Iris pigment epithelial cell (primary cell): Measurements from ENCODE around the gene PDE1A.

Experiments used
- DNase-seq: peaks from one replicate; pipeline ENCODE4 v3.0.0-alpha.2; 2011; ENCODE audit warnings: low read depth

Gene PDE1A

GRCh38 chr2:182426918-182427240, at the start of gene PDE1A:
Gene PDE1A (minus strand): TSS chr2:182427036.
- DNase-seq: no peak

GRCh38 chr2:182473635-182474034, 46.8 kb upstream of the PDE1A start:
- DNase-seq: no peak

- no peak for DNase-seq
Observed at GRCh38 chr2:182463760-182464159, 36.9 kb upstream of the PDE1A start.

- peak; percentile 58 for DNase-seq
Observed at GRCh38 chr2:182456784-182457183, 29.9 kb upstream of the PDE1A start.

- no peak for DNase-seq
Observed at GRCh38 chr2:182452456-182452990, 25.7 kb upstream of the PDE1A start.

- DNase-seq: no peak
Observed at GRCh38 chr2:182448371-182448770, 21.5 kb upstream of the PDE1A start.

GRCh38 chr2:182447863-182448262, 21.0 kb upstream of the PDE1A start:
- DNase-seq: peak; percentile 90

- DNase-seq: no peak
Observed at GRCh38 chr2:182447163-182447562, 20.3 kb upstream of the PDE1A start.

GRCh38 chr2:182446087-182446486, 19.3 kb upstream of the PDE1A start:
- DNase-seq: peak; percentile 15

- peak; percentile 24 for DNase-seq
Observed at GRCh38 chr2:182445391-182445965, 18.6 kb upstream of the PDE1A start.

GRCh38 chr2:182444806-182445205, 18.0 kb upstream of the PDE1A start:
- peak; percentile 51 for DNase-seq

GRCh38 chr2:182444170-182444569, 17.3 kb upstream of the PDE1A start:
- DNase-seq: no peak

- no peak for DNase-seq
Observed at GRCh38 chr2:182436252-182436651, 9.4 kb upstream of the PDE1A start.

GRCh38 chr2:182435754-182436153, 8.9 kb upstream of the PDE1A start:
- DNase-seq: peak; percentile 68

- no peak for DNase-seq
Observed at GRCh38 chr2:182432051-182432450, 5.2 kb upstream of the PDE1A start.

- DNase-seq: no peak
Observed at GRCh38 chr2:182428476-182428875, 1.6 kb upstream of the PDE1A start.

GRCh38 chr2:182426082-182426917, 536 bp downstream of the PDE1A start:
- DNase-seq: peak; percentile 52

GRCh38 chr2:182422864-182423263, 4.0 kb downstream of the PDE1A start:
- no peak for DNase-seq

GRCh38 chr2:182420669-182421068, 6.2 kb downstream of the PDE1A start:
- DNase-seq: no peak

- DNase-seq: no peak
Observed at GRCh38 chr2:182416861-182417260, 10.0 kb downstream of the PDE1A start.

- no peak for DNase-seq
Observed at GRCh38 chr2:182416191-182416590, 10.6 kb downstream of the PDE1A start.

GRCh38 chr2:182415771-182416170, 11.1 kb downstream of the PDE1A start:
- DNase-seq: no peak

GRCh38 chr2:182412858-182413257, 14.0 kb downstream of the PDE1A start:
- no peak for DNase-seq

- DNase-seq: no peak
Observed at GRCh38 chr2:182410120-182410519, 16.7 kb downstream of the PDE1A start.
